Esophagus squamous epithelium (tissue), 5 donors: Measurements from ENCODE around the gene CNKSR2. TPM values are rescaled to one million over a fixed set of nuclear protein-coding genes. Genes with fewer than 3 reads are reported as not detected.

Source experiments
- DNase-seq: peaks from one replicate; lab custom pipeline; 2025; lab: John Stamatoyannopoulos, UW
- H3K27ac ChIP-seq, 4 donors: fragments of 200-600 bp; sonication (generic); one replicate each; pipeline ENCODE4 v1.5.1; 2016 to 2019; ENCODE audit warnings: mild to moderate bottlenecking in 1 of 4
- H3K27me3 ChIP-seq, 4 donors: fragments of 200-600 bp; sonication (generic); 1 replicate in 3 of 4; 2 replicates in 1 of 4; pipeline versions ENCODE4 v1.5.1 to v1.6.0; 2017 to 2021; ENCODE audit warnings: antibody characterized with exemption in 1 of 4
- H3K36me3 ChIP-seq, 3 donors: fragments of 200-600 bp; sonication (generic); one replicate each; pipeline ENCODE4 v1.5.1; 2016 to 2019
- H3K4me1 ChIP-seq, 3 donors: fragments of 200-600 bp; sonication (generic); one replicate each; pipeline ENCODE4 v1.5.1; 2017 to 2019
- H3K4me3 ChIP-seq, 4 donors: fragments of 200-600 bp; sonication (generic); 1 replicate in 3 of 4; 2 replicates in 1 of 4; pipeline ENCODE4 v1.5.1; 2016 to 2019; ENCODE audit warnings: mild to moderate bottlenecking in 2 of 4, moderate library complexity in 1 of 4
- H3K9me3 ChIP-seq, 3 donors: fragments of 200-600 bp; sonication (generic); one replicate each; pipeline ENCODE4 v1.5.1; 2016 to 2019
- POLR2A ChIP-seq, 4 donors: fragments of 450-650 bp; IDR thresholded peaks; one replicate each; pipeline ENCODE4 v1.6.1; 2017; ENCODE audit warnings: antibody characterized with exemption in 4 of 4, mild to moderate bottlenecking in 4 of 4, moderate library complexity in 3 of 4
- WGBS, 2 donors: methylation state at CpG; one replicate each; pipeline ENCODE4 v1.1.5; 2018; 5-methylcytosine and 5-hydroxymethylcytosine counted together
- intact Hi-C: fragments of 100-400 bp; cut with DNase I; formaldehyde crosslinking; loops from one replicate; pipeline ENCODE4 v1.15.0; 2022
- total RNA-seq, 4 donors: library from RNA; depleted of rRNA; stranded (reverse); fragments of >200 nt; gene quantifications; one replicate each; pipeline ENCODE4 v1.1.0, GENCODE V29; 2016
- TF ChIP-seq, protein P1 (sequence below), 6 experiments: fragments of 450-650 bp in 4 of 6; fragments of 200-600 bp in 2 of 6; sonication (generic) in 2 of 6; IDR thresholded peaks; one replicate each; pipeline ENCODE4 v1.5.1; 2016 to 2019; ENCODE audit warnings: antibody characterized with exemption in 6 of 6, mild to moderate bottlenecking in 4 of 6, moderate library complexity in 4 of 6
- donor health status: DM: yes; HTN: yes; CAD: no.

The CNKSR2 gene
- total RNA-seq, 4 donors from 2014 or later, result 0.57 to 3.1 TPM; not detected in 2

DNA sequence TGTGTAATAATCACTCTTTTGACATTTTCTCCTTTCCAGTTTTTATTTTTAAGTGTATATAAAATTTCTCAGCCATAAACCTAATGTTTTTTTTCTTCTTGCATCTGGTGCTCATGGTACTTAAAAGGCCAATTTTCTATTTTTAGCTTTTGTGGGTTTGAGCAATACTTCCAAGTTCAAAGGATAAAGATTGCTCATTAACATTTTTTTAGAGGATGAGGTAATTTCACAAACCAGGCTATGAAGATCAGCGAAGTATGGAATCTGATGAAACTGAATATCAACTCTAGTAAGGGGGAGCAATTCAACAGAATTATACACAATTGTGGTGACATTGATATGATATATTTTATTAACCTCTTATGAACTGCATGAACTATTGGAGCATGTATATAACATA lies 309.7 kb downstream of the CNKSR2 start:
- no peak for DNase-seq
- Histone ChIP-seq H3K4me1 (no peaks in the 10 kb centered on the region), H3K27ac (no peak overlapping the region), H3K36me3 (no peaks in the 10 kb centered on the region), H3K27me3 (no peaks in the 10 kb centered on the region), H3K4me3 (no peak overlapping the region), H3K9me3 (no peaks in the 10 kb centered on the region)
- TF ChIP-seq, protein P1, sequence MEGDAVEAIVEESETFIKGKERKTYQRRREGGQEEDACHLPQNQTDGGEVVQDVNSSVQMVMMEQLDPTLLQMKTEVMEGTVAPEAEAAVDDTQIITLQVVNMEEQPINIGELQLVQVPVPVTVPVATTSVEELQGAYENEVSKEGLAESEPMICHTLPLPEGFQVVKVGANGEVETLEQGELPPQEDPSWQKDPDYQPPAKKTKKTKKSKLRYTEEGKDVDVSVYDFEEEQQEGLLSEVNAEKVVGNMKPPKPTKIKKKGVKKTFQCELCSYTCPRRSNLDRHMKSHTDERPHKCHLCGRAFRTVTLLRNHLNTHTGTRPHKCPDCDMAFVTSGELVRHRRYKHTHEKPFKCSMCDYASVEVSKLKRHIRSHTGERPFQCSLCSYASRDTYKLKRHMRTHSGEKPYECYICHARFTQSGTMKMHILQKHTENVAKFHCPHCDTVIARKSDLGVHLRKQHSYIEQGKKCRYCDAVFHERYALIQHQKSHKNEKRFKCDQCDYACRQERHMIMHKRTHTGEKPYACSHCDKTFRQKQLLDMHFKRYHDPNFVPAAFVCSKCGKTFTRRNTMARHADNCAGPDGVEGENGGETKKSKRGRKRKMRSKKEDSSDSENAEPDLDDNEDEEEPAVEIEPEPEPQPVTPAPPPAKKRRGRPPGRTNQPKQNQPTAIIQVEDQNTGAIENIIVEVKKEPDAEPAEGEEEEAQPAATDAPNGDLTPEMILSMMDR (IDR thresholded peaks at IDR 0.05), result no peak
- TF ChIP-seq POLR2A (IDR thresholded peaks at IDR 0.05), result no peak
- 29 to 41% methylated on average over 1 of the region's 1 CpG for WGBS, 2 donors
- intact Hi-C loops, result no loop called here

DNA sequence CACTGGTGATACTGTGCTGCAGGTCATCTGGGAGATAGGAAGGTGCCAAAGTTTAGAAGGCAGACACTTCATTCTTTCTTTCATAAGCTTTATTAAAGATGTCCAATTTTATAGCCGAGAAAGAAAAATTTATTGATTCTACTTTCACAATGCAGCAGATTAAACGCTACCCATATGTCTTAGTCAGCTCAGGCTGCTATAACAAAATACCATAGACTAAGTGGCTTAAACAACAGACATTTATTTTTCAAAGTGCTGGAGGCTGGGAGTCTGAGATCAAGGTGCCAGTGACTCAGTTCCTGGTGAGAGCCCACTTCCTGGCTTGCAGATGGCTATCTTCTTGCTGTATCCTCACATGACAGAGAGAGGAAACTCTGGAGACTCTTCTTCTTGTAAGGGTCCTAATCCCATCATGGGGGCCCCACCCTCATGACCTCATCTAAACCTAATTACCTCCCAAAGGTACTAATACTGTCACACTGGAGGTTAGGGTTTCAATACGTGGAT lies 317.3 kb downstream of the CNKSR2 start:
- no peak for TF ChIP-seq POLR2A (IDR thresholded peaks at IDR 0.05)
- TF ChIP-seq, protein P1 (IDR thresholded peaks at IDR 0.05), result no peak
- WGBS, 2 donors, result 76 to 78% methylated on average over 3 of the region's 3 CpGs
- intact Hi-C loops, result no loop called here
- Histone ChIP-seq H3K36me3 (no peaks in the 10 kb centered on the region), H3K4me3 (no peak overlapping the region), H3K27me3 (no peaks in the 10 kb centered on the region), H3K4me1 (no peaks in the 10 kb centered on the region), H3K9me3 (no peaks in the 10 kb centered on the region), H3K27ac (no peak overlapping the region)
- DNase-seq, result no peak

DNA sequence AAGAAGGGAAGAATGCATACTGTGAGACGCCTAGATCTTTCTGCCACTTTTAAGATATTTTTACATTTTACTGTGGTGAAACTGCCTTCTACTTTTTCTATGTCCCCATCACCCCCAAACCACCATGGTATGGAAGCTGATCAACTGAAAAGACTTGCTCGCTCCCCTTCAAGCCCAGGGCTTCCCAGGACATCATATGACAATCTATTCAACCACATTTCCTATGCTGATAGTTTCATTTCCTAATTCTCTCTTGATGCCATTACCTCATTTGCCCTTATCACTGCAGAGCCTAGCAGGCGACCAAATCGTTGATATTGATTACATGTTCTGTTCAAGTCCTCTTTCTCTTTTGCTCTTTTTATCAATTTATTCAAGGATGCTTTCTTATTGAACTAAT lies 324.1 kb downstream of the CNKSR2 start:
- 60 to 74% methylated on average over 4 of the region's 4 CpGs for WGBS, 2 donors
- no peak for DNase-seq

DNA sequence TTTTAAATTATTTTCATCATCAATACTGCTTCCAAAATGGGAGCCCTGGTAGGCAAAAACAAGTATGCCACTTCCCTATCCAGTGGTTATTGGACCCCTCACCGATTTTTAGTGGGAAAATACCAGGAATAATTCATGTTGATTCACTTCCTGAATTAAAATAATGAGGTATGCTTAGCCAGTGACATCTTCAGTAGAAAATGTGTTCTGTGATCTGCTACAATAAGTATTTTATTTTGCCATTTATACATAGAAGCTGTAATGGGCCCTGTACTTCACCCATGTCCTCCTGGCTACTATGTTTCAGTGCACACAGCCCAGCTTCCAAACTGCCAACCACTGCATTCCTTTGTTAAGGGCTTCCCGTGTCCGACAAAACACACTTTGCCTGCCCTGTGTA lies 324.9 kb downstream of the CNKSR2 start:
- no peaks in the 10 kb centered on the region for H3K27me3 ChIP-seq
- H3K36me3 ChIP-seq, result no peaks in the 10 kb centered on the region
- no peak overlapping the region for H3K4me3 ChIP-seq
- intact Hi-C loops, result no loop called here
- TF ChIP-seq, protein P1 (IDR thresholded peaks at IDR 0.05), result no peak
- no peak for TF ChIP-seq POLR2A (IDR thresholded peaks at IDR 0.05)
- no peak for DNase-seq
- no peaks in the 10 kb centered on the region for H3K4me1 ChIP-seq
- H3K27ac ChIP-seq, result no peak overlapping the region
- no peaks in the 10 kb centered on the region for H3K9me3 ChIP-seq
- 42 to 47% methylated on average over 2 to 3 of the region's 3 CpGs for WGBS, 2 donors

More for the DNA sequence above, 324.1 kb downstream of the CNKSR2 start:
- TF ChIP-seq, protein P1 (IDR thresholded peaks at IDR 0.05), result no peak
- no peak for TF ChIP-seq POLR2A (IDR thresholded peaks at IDR 0.05)
- H3K4me3 ChIP-seq, result no peak overlapping the region
- H3K27ac ChIP-seq, result no peak overlapping the region
- H3K4me1 ChIP-seq, result no peaks in the 10 kb centered on the region
- H3K36me3 ChIP-seq, result no peaks in the 10 kb centered on the region
- H3K9me3 ChIP-seq, result no peaks in the 10 kb centered on the region
- intact Hi-C loops, result no loop called here
- H3K27me3 ChIP-seq, result no peaks in the 10 kb centered on the region

DNA sequence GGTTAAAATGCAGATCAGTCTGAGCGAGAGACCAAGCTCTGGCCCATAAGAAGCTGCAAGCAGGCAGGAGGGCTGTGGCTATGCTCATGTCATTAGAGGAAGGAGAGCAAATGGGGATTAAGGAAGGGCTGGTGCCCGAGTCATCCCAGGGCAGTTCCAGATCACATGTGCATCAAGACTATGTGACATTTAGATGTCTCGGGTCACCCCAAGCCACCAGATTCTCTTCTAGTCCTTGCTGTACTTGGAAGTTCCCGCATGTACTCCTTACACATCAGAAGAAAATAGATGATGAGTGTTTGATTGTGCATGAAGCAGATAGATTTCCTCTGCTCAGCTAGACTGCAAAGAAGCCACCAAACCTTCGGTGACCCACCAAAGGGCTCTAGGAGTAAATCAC lies 326.1 kb downstream of the CNKSR2 start:
- no peak overlapping the region for H3K4me3 ChIP-seq
- intact Hi-C loops, result no loop called here
- H3K27me3 ChIP-seq, result no peaks in the 10 kb centered on the region
- H3K4me1 ChIP-seq, result no peaks in the 10 kb centered on the region
- 58 to 79% methylated on average over 2 to 5 of the region's 5 CpGs for WGBS, 2 donors
- TF ChIP-seq, protein P1 (IDR thresholded peaks at IDR 0.05), result no peak
- TF ChIP-seq POLR2A (IDR thresholded peaks at IDR 0.05), result no peak
- H3K27ac ChIP-seq, result no peak overlapping the region
- no peaks in the 10 kb centered on the region for H3K36me3 ChIP-seq
- no peak for DNase-seq
- H3K9me3 ChIP-seq, result no peaks in the 10 kb centered on the region
